ENCODE measurements around the gene MOCS1.

The MOCS1 gene

GRCh38 chr6:39899554-39900295 is 34.5 kb downstream of the MOCS1 start:
- TF ChIP-seq CTCF (IDR thresholded peaks at IDR 0.05) = no peak
- H3K27ac ChIP-seq = peak overlapping the region in 1 of 2 donors; percentile 10
- no peak overlapping the region for H3K4me3 ChIP-seq
- no peak for DNase-seq (ENCODE audit: low spot score)

GRCh38 chr6:39898625-39899024 is 35.6 kb downstream of the MOCS1 start:
- no peak for DNase-seq (ENCODE audit: low spot score)
- H3K4me3 ChIP-seq = no peak overlapping the region
- H3K27ac ChIP-seq = no peak overlapping the region
- TF ChIP-seq CTCF (IDR thresholded peaks at IDR 0.05) = no peak

GRCh38 chr6:39897698-39898097 is 36.6 kb downstream of the MOCS1 start:
- no peak overlapping the region for H3K27ac ChIP-seq
- no peak overlapping the region for H3K4me3 ChIP-seq
- TF ChIP-seq CTCF (IDR thresholded peaks at IDR 0.05) = no peak
- no peak for DNase-seq (ENCODE audit: low spot score)

GRCh38 chr6:39896701-39897100 is 37.6 kb downstream of the MOCS1 start:
- Histone ChIP-seq H3K4me3 (no peak overlapping the region), H3K27ac (no peak overlapping the region)
- no peak for TF ChIP-seq CTCF (IDR thresholded peaks at IDR 0.05)
- no peak for DNase-seq (ENCODE audit: low spot score)

- H3K27ac ChIP-seq = no peak overlapping the region
- no peak for TF ChIP-seq CTCF (IDR thresholded peaks at IDR 0.05)
- no peak overlapping the region for H3K4me3 ChIP-seq
- no peak for DNase-seq (ENCODE audit: low spot score)
Measured at GRCh38 chr6:39893286-39893685, 41.0 kb downstream of the MOCS1 start.

GRCh38 chr6:39892490-39893129 is 41.7 kb downstream of the MOCS1 start:
- peak overlapping the region in 1 of 2 donors; percentile 42 for H3K27ac ChIP-seq
- peak; percentile 84 for DNase-seq (ENCODE audit: low spot score)

More at GRCh38 chr6:39892490-39893129, 41.7 kb downstream of the MOCS1 start:
- H3K4me3 ChIP-seq = no peak overlapping the region
- TF ChIP-seq CTCF (IDR thresholded peaks at IDR 0.05) = peak; percentile 66

Data from coronary artery (tissue), 2 donors.